Myocyte (in vitro differentiated cells): ENCODE measurements around the gene MYL10. TPM values are rescaled to one million over a fixed set of nuclear protein-coding genes. Genes with fewer than 3 reads are reported as not detected.
A peak's percentile ranks its signal among the peaks of the same experiment; 100 is the strongest.

Experiments used
- DNase-seq: peaks from one replicate; pipeline ENCODE4 v3.0.0-alpha.2; 2012; ENCODE audit warnings: low read depth
- total RNA-seq: library from RNA; depleted of rRNA; stranded (reverse); fragments of >200 nt; gene quantifications from 2 replicates; pipeline ENCODE4 v1.2.3, GENCODE V29; 2014

Gene MYL10
- total RNA-seq, 1 donor from 2014 or later, result not detected

- DNase-seq, result no peak
Measured at GRCh38 chr7:101575721-101576120, 53.4 kb downstream of the MYL10 start.

DNA sequence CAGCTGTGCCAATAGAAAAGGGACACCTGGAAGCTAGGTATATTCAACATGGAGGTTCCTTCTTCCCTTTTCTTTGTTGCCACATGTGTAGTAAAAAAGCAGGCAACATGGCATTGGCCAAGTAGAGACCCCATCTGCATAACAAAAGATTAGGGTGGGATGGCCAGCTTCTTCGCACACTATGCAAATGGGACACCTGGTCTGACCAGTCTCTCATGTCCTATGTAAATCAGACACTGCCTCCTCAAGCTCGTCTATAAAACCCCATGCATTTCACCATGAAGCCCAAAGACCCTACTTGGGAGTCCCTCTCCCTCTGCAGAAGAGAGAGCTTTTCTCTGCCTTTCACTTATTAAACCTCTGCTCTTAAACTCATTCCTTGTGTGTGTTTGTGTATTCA lies 53.9 kb downstream of the MYL10 start:
- DNase-seq, result no peak

DNA sequence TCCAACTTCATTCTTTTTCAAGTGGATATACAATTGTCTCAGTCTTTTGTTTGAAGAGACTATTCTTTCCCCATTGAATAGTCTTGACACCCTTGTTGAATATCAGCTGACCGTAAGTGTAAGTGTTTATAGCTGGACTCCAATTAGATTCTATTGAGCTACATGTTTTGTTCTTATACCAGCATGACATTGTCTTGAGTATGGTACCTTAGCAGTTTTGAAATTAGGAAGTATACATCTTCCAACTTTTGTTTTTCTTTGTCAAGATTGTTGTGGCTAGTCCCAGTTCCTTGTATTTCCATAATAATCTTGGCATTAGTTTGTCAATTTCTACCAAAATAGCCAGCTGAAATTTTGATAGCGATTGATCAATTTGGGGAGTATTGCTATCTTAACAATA lies 56.9 kb downstream of the MYL10 start:
- no peak for DNase-seq

DNA sequence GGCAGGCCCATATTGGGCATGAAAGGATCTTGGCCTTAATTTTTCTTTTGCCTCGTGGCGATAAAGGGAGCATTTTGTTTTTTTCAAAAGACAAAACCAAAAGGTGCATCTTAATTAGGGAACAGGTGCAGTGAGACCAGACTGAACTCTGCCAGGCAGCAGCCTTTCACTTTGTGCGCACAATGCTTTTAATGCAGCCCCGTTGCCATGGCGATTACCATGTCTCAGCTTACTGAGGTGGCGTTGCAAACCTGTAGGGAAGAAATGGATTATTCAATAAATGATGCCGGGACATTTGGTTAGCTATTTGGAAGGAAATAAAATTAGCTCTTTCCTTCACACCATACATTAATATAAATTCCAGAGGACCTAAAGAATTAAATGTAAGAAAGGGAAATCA lies 61.9 kb downstream of the MYL10 start:
- DNase-seq, result no peak

GRCh38 chr7:101565601-101566209 lies 63.4 kb downstream of the MYL10 start:
- DNase-seq, result no peak

DNA sequence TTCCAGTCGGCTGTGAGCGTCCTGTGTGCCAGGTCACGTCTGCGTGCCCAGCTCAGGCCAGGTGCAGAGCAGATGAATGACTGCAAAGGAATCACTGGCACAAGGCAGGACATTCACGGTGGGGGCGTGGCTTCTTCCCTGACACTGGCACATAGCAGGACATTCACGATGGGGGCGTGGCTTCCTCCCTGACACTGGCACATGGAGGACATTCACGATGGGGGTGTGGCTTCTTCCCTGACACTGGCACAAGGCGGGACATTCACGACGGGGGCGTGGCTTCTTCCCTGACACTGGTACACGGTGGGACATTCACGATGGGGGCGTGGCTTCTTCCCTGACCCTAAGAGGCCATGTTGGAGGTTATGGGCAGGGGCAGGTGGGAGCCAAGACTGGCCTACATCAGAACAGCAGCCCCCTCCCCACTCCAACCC lies 64.3 kb downstream of the MYL10 start:
- peak; percentile 37 for DNase-seq

- DNase-seq, result no peak
Measured at GRCh38 chr7:101563943-101564777, 64.9 kb downstream of the MYL10 start.

Other genes with a start within 250 kb of the MYL10 start
- 43.0 and 46.5 TPM in 2 replicates for gene CUX1, start 188.3 kb upstream of the MYL10 start, total RNA-seq